ENCODE data around the gene NEK9. TPM values are rescaled to one million over a fixed set of nuclear protein-coding genes. Genes with fewer than 3 reads are reported as not detected.

The NEK9 gene
- total and polyA plus RNA-seq, 10 of the 15 experiments (the other 5 are each of a cell fraction or from before 2014, with no cell fraction given), result 6.0 to 78.8 (median 44.7) TPM

GRCh38 chr14:75050852-75051555 is 75.8 kb downstream of the NEK9 start, which contains the start of gene MLH3 (continued):
- TF ChIP-seq ZNF592 (IDR thresholded peaks at IDR 0.05) (0 out of 2 replicates have a peak, but pooled peaks have one; percentile 10), MYC (IDR thresholded peaks at IDR 0.05; ENCODE audit: insufficient read depth, insufficient read length, insufficient replicate concordance, low read length, severe bottlenecking) (peak; percentile 55), EGR1 (IDR thresholded peaks at IDR 0.05; ENCODE audit: borderline replicate concordance in 1 of 2, low read depth in 2 of 2, low read length in 2 of 2) (0 out of 3 replicates have a peak, but pooled peaks of 1 of the 2 experiments have one; percentile 8), SMARCA5 (IDR thresholded peaks at IDR 0.05) (0 out of 2 replicates have a peak, but pooled peaks have one; percentile 51), SRF (IDR thresholded peaks at IDR 0.05; ENCODE audit: low read depth in 2 of 2, low read length in 2 of 2) (no peak), DPF2 (IDR thresholded peaks at IDR 0.05) (peak; percentile 71), ETV6 (conservative IDR thresholded peaks at IDR 0.05 in 1 of 2, IDR thresholded peaks at IDR 0.05 in 1 of 2; ENCODE audit: borderline replicate concordance in 1 of 2, low read depth in 1 of 2) (no peak), BACH1 (IDR thresholded peaks at IDR 0.05; ENCODE audit: borderline replicate concordance) (peak; percentile 62; the same call in 1 of the 2 replicates), FOS (IDR thresholded peaks at IDR 0.05; ENCODE audit: borderline replicate concordance, extremely low read depth, insufficient read length) (no peak), BCL3 (IDR thresholded peaks at IDR 0.05; ENCODE audit: borderline replicate concordance, insufficient read depth, low read depth, low read length, poor library complexity, severe bottlenecking) (no peak), RUNX3 (IDR thresholded peaks at IDR 0.05; ENCODE audit: low read length) (0 out of 2 replicates have a peak, but pooled peaks have one; percentile 13), NRF1 (conservative IDR thresholded peaks at IDR 0.05; ENCODE audit: low read depth, low read length) (peak; percentile 90), NKRF (conservative IDR thresholded peaks at IDR 0.05) (0 out of 2 replicates have a peak, but pooled peaks have one; percentile 47), GATAD2B (conservative IDR thresholded peaks at IDR 0.05; ENCODE audit: low read depth) (peak; percentile 92), SUZ12 (IDR thresholded peaks at IDR 0.05; ENCODE audit: unreplicated experiment) (no peak), IKZF1 (conservative IDR thresholded peaks at IDR 0.05) (peak; percentile 96), RCOR1 (conservative IDR thresholded peaks at IDR 0.05; ENCODE audit: low read depth, low read length) (0 out of 2 replicates have a peak, but pooled peaks have one; percentile 24), POLR2A (IDR thresholded peaks at IDR 0.05; ENCODE audit: low read depth, low read length) (peak; percentile 82), WRNIP1 (IDR thresholded peaks at IDR 0.05; ENCODE audit: borderline replicate concordance, low read depth, low read length) (no peak), RELA (IDR thresholded peaks at IDR 0.05; ENCODE audit: borderline replicate concordance, partially characterized antibody) (peak; percentile 51), EP300 (IDR thresholded peaks at IDR 0.05; ENCODE audit: borderline replicate concordance in 1 of 2, control insufficient read depth in 1 of 2, low read depth in 2 of 2, low read length in 2 of 2) (no peak)
